GM12801 (cell line): Measurements from ENCODE around the gene SF3A1.

Experiments used
- CTCF ChIP-seq: IDR thresholded peaks from one replicate; pipeline ENCODE4 v1.5.1; 2011; ENCODE audit warnings: control low read depth; ENCODE audit not compliant: insufficient read length; ENCODE audit errors: extremely low read depth

Gene SF3A1

DNA sequence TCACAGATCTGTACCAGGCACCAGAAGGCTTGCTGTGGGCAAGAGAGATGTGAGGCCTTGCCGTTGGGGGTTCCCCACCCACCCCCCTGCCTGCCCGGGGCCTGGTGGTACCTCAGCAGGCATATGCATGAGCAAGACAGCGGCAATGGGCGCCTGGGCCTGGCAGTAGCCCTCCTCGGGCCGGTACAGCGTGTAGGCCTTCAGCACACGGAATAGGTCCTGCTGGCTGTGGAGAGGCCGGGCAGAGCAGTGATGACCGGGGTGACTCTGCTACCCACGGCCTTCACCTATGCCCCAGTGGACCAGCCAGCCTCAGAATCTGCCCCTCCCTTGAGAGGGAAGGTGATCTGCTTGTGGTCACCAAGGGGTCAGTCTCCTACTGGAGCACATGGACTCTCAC is 61.9 kb downstream of the SF3A1 start:
- no peak for TF ChIP-seq CTCF

GRCh38 chr22:30294066-30294465 is 62.6 kb downstream of the SF3A1 start:
- TF ChIP-seq CTCF: no peak

GRCh38 chr22:30293026-30293425 is 63.7 kb downstream of the SF3A1 start:
- no peak for TF ChIP-seq CTCF

DNA sequence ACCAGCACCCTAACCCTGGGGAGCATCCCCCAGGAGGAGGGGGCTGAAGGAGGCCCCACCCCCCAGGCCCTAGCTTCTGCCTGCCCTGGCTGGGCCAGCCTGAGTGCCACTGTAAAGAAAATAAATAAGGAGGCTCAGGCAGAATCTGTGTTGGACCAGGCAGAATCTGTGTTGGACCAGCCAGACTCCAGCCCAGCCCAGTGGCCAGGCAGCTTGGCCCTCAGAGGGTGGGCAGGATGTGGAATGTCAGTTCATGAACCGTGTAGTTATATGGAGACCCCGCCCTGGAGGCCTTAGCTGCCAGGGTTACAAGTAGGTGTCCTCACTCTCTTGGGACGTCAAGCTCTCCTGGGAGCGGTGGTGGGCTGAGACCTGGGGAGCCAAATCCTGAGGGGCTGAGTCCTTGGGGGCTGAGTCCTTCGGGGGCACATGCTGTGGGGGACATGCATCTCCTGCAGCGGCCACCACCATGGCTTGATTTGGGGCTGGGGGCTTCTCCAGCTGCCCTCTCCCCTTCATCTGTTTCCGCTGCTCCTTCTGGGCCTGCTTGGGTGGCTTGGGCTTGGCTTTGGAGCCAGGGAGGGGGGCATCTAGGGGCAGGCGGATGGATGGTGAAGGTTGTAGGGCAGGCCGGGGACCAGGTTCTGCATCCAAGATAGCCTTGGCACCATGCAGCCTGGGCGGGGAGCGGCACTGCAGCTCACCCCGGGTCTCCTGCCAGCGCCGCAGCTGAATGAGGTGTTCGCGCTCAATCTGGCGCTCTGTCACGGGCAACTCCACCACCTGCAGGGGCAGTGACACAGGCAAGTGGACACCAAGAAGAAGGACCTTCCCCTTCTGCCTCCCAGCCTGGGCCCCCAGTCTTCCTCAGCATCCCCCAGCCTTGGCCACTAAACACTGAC is 64.4 kb downstream of the SF3A1 start:
- TF ChIP-seq CTCF: no peak

DNA sequence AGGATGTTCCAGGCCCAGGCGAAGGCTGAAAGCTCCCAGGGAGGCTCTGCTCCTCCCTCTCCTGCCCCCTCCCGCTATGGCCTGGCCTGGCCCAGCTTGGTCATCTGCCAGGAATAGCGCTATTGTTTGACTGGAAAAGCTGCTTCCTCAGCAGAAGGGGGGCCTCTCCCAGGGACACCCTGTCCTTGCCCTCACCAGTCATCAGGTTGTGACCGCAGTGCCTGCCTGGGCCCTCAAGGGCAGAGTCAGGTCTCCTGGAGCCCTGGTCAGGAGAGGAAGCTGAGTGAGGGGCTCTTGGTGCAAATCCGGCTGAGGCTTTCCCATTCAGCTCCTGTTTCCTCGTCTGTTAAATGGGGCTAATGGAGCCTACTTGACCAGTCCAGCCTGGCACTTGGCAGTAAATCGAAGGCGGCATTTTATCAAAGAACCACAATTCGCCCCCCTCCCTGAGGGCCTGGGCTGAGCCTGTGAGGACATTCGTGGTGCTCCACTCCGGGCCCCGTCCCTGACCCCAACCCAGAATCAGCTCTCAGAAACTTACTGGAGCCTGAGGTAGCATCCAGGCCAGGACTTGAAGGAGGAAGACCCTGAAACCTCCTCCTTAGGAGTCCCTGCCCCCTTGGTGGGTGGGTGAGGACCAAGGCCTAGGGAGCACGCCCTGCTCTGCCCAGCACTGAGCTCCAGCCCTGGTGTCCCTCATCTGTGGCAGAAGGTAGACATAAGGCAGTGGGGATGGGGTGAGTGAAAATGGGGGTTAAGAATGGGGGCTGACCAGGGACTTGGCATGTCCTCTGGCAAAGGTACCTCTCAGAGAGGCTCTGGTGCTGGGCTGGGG is 65.4 kb downstream of the SF3A1 start:
- TF ChIP-seq CTCF: no peak

- no peak for TF ChIP-seq CTCF
Measured at GRCh38 chr22:30290342-30291057, 66.2 kb downstream of the SF3A1 start.

GRCh38 chr22:30289980-30290313 is 66.7 kb downstream of the SF3A1 start:
- TF ChIP-seq CTCF: no peak
